ENCODE measurements around the gene IL32.

IL32 gene

GRCh38 chr16:3068487-3068886 is 3.0 kb downstream of the IL32 start:
- TF ChIP-seq TEAD4 (IDR thresholded peaks at IDR 0.05): no peak
- TF ChIP-seq YY1 (IDR thresholded peaks at IDR 0.05; ENCODE audit: low read depth): no peak
- TF ChIP-seq REST (IDR thresholded peaks at IDR 0.05; ENCODE audit: low read depth): no peak
- no peak for TF ChIP-seq CREB1 (IDR thresholded peaks at IDR 0.05; ENCODE audit: low read depth)
- no peak for TF ChIP-seq EGR1 (IDR thresholded peaks at IDR 0.05)
- TF ChIP-seq TAF1 (IDR thresholded peaks at IDR 0.05; ENCODE audit: low read depth): no peak
- no peak for TF ChIP-seq MAX (IDR thresholded peaks at IDR 0.05)
- no peak for TF ChIP-seq TCF12 (IDR thresholded peaks at IDR 0.05; ENCODE audit: low read depth)
- no peak for TF ChIP-seq USF1 (IDR thresholded peaks at IDR 0.05)
- TF ChIP-seq RAD21 (IDR thresholded peaks at IDR 0.05; ENCODE audit: low read depth): no peak
- no peak for TF ChIP-seq CEBPB (IDR thresholded peaks at IDR 0.05)
- no peak for TF ChIP-seq NFIC (IDR thresholded peaks at IDR 0.05)

GRCh38 chr16:3070608-3071111 is 5.2 kb downstream of the IL32 start:
- no peak for TF ChIP-seq MAX (IDR thresholded peaks at IDR 0.05)
- TF ChIP-seq CEBPB (IDR thresholded peaks at IDR 0.05): no peak
- no peak for TF ChIP-seq ZBTB7A (IDR thresholded peaks at IDR 0.05; ENCODE audit: low read depth)
- no peak for TF ChIP-seq USF1 (IDR thresholded peaks at IDR 0.05)
- no peak for TF ChIP-seq FOXM1 (IDR thresholded peaks at IDR 0.05; ENCODE audit: borderline replicate concordance, low read depth)
- TF ChIP-seq TEAD4 (IDR thresholded peaks at IDR 0.05): no peak
- no peak for TF ChIP-seq TCF12 (IDR thresholded peaks at IDR 0.05; ENCODE audit: low read depth)
- no peak for TF ChIP-seq CREB1 (IDR thresholded peaks at IDR 0.05; ENCODE audit: low read depth)
- TF ChIP-seq EGR1 (IDR thresholded peaks at IDR 0.05): no peak
- TF ChIP-seq EP300 (IDR thresholded peaks at IDR 0.05; ENCODE audit: borderline replicate concordance): no peak
- no peak for TF ChIP-seq REST (IDR thresholded peaks at IDR 0.05; ENCODE audit: low read depth)
- no peak for TF ChIP-seq YY1 (IDR thresholded peaks at IDR 0.05; ENCODE audit: low read depth)

GRCh38 chr16:3071655-3072054 is 6.2 kb downstream of the IL32 start:
- TF ChIP-seq RAD21 (IDR thresholded peaks at IDR 0.05; ENCODE audit: low read depth) (no peak), TEAD4 (IDR thresholded peaks at IDR 0.05) (no peak), TAF1 (IDR thresholded peaks at IDR 0.05; ENCODE audit: low read depth) (no peak), CEBPB (IDR thresholded peaks at IDR 0.05) (no peak), EGR1 (IDR thresholded peaks at IDR 0.05) (no peak), TCF12 (IDR thresholded peaks at IDR 0.05; ENCODE audit: low read depth) (no peak), YY1 (IDR thresholded peaks at IDR 0.05; ENCODE audit: low read depth) (no peak), CREB1 (IDR thresholded peaks at IDR 0.05; ENCODE audit: low read depth) (no peak), USF1 (IDR thresholded peaks at IDR 0.05) (no peak), ZBTB7A (IDR thresholded peaks at IDR 0.05; ENCODE audit: low read depth) (no peak), FOXM1 (IDR thresholded peaks at IDR 0.05; ENCODE audit: borderline replicate concordance, low read depth) (no peak), MAX (IDR thresholded peaks at IDR 0.05) (no peak)

- TF ChIP-seq TAF1 (IDR thresholded peaks at IDR 0.05; ENCODE audit: low read depth): no peak
Measured at GRCh38 chr16:3073448-3073847, 8.0 kb downstream of the IL32 start.

- TF ChIP-seq EGR1 (IDR thresholded peaks at IDR 0.05) (no peak), FOXM1 (IDR thresholded peaks at IDR 0.05; ENCODE audit: borderline replicate concordance, low read depth) (no peak)
Measured at GRCh38 chr16:3074860-3075522, 9.6 kb downstream of the IL32 start.

GRCh38 chr16:3075523-3075915 is 10.1 kb downstream of the IL32 start:
- no peak for TF ChIP-seq CEBPB (IDR thresholded peaks at IDR 0.05)
- TF ChIP-seq YY1 (IDR thresholded peaks at IDR 0.05; ENCODE audit: low read depth): no peak
- TF ChIP-seq NFIC (IDR thresholded peaks at IDR 0.05): no peak
- no peak for TF ChIP-seq TEAD4 (IDR thresholded peaks at IDR 0.05)
- TF ChIP-seq EP300 (IDR thresholded peaks at IDR 0.05; ENCODE audit: borderline replicate concordance): no peak
- TF ChIP-seq RAD21 (IDR thresholded peaks at IDR 0.05; ENCODE audit: low read depth): no peak

Data from Ishikawa (cell line).